Measurements from ENCODE around the gene SRRM1.

Gene SRRM1

DNA sequence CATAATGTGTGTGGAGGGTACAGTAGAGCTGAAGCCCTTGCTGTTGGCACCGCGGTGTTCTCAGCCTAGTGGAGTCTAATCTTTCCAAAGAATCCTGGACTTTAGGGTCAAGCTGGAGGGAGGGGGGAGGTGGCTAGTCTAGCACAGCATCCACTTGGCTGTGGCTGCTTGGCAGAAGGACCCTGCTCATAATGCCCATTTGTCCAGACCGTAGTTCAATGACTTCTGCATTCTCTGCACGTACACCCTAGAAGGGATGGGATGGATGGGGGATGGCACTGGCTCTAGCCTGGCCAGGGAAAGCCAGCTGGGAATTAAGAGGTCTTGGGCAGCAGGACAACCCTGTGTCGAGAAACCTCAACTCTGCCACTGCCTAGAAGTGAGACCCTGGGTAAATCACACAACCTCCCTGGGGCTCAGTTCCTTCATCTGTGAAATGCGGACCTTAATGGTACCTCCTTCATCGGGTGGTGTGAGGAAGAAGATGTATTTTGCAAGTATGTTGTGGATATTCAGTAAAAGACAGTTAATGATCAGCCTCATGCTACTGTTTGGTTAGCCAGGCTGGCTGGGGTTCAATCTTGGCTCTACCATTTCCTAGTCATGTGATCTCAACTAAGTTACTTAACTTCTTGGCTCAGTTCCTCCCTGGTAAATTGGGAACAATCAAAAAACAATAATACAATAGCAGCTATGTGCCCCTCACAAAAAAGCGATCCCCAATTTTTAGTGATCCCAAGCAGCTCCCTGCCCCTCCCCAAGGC, 75.0 kb downstream of the SRRM1 start:
- DNase-seq, result no peak

DNA sequence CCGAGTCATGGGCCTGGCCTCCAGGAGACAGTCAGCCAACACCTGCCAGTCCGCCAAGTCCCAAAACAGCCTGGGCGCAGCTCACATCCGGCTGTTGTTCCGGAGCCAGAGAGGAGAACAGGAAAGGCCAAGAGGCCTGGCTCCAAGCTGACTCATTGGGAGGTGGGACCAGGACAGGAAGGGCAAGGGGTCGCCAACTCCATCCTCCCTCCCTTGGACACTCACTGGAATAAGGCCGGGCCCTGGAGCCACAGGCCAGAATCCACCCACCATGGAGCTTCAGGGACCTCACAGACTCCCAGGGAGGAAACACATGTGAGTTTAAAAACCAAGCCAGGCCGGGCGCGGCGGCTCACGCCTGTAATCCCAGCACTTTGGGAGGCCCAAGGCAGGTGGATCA, 77.0 kb downstream of the SRRM1 start:
- no peak for DNase-seq

DNA sequence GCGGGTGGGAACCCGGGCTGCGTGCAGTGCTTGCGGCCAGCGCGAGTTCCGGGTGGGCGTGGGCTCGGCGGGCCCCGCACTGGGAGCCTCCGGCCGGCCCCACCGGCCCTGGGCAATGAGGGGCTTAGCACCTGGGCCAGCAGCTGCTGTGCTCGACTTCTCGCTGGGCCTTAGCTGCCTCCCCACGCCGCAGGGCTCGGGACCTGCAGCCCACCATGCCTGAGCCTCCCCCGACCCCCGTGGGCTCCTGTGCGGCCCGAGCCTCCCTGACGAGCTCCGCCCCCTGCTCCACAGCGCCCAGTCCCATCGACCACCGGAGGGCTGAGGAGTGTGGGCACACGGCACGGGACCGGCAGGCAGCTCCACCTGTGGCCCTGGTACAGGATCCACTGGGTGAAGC, 78.4 kb downstream of the SRRM1 start:
- no peak for DNase-seq

DNA sequence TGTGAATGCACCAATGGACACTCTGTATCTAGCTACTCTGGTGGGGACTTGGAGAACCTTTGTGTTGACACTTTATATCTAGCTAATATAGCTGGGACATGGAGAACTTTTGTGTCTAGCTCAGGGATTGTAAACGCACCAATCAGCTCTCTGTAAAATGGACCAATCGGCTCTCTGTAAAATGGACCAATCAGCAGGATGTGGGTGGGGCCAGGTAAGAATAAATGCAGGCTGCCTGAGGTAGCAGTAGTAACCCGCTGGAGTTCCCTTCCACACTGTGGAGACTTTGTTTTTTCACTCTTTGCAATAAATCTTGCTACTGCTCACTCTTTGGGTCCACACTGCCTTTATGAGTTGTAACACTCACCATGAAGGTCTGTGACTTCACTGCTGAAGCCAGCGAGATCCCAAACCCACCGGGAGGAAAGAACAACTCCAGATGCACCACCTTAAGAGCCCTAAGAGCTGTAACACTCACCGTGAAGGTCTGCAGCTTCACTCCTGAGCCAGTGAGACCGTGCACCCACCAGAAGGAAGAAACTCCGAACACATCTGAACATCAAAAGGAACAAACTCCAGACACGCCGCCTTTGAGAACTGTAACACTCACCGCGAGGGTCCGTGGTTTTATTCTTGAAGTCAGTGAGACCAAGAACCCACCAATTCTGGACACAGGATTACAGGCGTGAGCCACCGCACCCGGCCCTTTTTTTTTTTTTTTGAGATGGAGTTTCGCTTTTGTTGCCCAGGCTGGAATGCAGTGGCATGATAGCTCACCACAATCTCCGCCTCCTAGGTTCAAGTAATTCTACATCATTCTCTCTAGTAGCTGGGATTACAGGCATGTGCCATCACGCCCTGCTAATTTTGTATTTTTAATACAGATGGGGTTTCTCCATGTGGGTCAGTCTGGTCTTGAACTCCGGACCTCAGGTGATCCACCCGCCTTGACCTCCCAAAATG, 79.3 kb downstream of the SRRM1 start:
- DNase-seq, result peak; percentile 44
